H4 (cell line): ENCODE measurements around the gene CCDC71L. TPM values are rescaled to one million over a fixed set of nuclear protein-coding genes. Genes with fewer than 3 reads are reported as not detected.
A peak's percentile ranks its signal among the peaks of the same experiment; 100 is the strongest.
"Not testable (repeated sequence)": the region's sequence is repeated elsewhere in the genome, so short reads cannot be mapped to it uniquely, and the experiment has no call there.

Experiments
- DNase-seq: peaks from one replicate; pipeline ENCODE4 v3.0.0-alpha.2; 2015; ENCODE audit warnings: low spot score
- total RNA-seq: library from RNA; depleted of rRNA; stranded (reverse); fragments of >200 nt; shearing (Covaris generic); gene quantifications from 2 replicates; pipeline ENCODE4 v1.2.3, GENCODE V29; 2014; rRNA removed

CCDC71L gene
- 22.2 and 26.6 TPM in 2 replicates for total RNA-seq

DNA sequence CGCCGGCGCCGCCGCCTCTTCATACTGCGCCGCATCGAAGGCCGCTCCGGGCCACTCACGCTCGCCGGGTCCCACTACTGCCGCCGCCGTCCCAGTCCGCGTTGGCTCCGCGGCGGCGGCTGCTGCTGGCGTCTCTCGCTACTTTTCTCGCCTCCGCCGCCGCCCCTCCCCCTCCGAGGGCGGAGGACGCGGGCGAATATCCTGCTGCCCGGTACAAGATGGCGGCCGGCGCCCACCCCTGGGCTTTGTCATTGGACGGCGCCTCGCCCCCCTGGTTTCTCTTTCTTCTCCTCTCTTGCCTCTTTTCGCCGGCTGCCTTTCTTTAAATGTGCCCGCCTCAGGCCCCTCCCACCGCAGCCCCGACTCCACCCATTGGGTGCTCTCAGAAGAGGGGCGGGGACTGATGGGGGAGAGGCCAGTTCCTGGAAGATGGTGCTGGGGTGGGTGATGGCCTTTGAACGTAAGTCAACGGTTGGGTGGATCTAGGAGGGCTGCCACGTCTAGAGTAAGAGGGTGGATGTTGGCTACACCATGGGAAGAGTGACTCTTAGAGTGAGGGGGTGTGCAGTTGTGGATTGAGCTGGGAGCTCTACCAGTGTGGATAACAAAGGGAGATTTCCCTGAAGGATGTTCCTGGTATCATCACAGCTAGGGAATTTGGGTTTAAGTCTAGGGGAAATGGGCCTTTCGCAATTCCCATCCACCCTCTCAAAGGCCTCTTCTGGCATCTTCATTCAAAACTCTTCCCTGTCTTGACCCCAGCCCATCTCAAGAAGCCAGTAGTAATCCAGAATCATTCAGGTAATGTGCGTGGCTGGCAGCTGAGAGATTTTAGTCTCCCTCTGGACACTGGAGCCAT, at the start of gene CCDC71L:
Gene CCDC71L, minus strand, starts transcription at position 297 of the 859 bp plus-strand sequence. Its CDS starts 262 bp downstream, at position 35.
- DNase-seq = peak; percentile 95

DNA sequence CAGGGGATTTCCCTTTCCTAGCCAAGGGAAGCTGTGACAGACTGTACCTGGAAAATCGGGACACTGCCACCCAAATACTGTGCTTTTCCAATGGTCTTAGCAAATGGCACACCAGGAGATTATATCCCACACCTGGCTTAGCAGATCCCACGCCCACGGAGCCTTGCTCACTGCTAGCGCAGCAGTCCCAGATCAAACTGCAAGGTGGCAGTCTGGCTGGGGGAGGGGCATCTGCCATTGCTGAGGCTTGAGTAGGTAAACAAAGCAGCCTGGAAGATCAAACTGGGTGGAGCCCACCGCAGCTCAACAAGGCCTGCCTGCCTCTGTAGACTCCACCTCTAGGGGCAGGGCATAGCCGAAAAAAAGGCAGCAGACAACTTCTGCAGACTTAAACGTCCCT, 48.6 kb upstream of the CCDC71L start:
- not testable (repeated sequence) for DNase-seq

DNA sequence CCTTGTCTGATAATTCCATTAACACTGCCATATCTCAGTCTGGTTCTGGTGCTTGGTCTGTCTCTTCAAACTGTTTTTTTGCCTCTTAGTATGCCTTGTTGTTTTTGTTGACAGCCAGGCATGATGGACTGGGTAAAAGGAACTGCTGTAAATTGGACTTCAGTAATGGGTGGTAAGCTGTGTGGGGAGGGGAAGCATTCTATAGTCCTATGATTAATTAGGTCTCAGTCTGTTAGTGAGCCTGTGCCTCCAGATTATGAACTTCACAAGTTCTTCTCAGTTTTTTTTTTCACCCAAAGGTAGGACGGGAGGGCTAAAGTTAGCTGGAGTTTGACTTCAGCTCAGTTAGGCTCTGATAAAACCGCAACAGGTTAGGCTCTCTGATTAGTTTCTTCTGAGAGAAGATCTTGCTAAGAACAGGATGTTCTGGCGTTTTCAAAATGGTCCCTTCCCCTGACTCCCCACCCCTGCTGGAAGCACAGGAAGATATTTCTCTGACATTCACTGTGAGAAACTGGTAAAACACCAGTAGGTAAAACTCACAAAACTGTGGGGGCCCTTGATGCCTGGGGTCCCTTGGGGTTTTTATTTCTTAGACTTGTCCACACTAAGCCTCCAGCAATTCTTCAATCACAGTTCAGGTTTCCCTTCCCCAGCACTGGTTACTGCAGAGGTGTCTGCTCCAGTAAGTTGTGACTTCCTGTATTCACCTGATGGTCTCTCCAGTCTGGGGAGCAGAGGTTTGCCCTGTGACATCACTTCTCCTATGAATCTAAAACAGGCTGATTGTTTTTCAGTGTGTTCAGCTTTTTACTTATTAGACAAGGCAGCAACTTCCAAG, 43.3 kb upstream of the CCDC71L start:
- no peak for DNase-seq

DNA sequence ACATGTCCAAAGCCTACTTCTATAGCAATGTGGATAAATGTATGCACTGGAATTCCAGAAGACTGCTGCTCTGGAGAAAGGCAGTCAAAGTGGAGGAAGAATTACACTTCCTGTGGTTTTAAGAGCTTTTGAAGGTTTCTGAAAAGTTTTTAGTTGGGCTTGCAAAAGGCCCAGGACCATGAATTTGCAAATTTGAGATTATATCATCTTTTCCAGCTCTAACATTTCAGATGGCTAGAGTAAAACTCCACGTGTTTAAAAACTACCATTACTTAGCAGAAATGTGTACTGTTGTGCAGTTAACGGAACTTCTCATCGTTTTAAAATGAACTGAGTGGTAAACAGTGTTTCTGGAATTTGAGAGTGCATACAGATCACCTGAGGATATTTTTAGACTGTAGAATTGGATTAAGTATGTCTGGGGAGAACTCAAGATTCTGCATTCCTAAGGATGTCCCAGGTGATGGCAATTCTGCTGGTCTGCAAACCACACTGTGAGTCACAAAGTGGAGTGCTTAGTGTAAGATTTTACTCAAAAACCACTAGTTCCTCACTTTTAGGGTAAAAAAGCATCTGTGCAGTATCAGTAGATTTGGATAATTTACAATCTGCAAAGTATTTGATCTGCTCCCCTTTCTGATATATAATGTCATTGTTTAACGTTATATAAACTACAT, 32.9 kb upstream of the CCDC71L start:
- DNase-seq = no peak

DNA sequence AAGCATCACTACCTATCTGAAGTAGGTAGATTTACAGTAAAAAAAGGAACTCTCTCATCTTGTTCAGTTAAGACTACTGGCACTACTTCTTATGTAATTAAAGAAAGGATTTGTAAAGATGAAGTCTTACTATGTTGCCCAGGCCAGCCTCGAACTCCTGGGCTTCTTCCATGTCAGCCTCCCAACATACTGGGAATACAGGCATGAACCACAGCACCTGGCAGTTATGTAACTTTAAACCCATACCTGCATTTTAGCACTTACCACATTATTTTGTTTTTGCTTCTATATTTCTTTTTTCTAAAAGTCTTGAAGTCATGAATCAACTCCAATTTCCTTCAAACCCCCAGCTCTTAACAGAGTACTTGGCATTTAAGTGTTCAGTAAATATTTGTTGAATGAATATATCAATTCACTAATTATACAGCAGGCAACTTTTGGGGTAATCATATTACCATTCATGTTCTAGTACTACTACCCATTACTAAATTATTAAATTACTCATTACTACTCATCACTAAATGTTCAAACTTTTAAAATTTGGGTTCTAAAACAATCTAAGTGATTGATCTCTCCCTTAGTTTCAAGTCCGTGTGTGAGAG, 31.6 kb upstream of the CCDC71L start:
- DNase-seq = no peak

DNA sequence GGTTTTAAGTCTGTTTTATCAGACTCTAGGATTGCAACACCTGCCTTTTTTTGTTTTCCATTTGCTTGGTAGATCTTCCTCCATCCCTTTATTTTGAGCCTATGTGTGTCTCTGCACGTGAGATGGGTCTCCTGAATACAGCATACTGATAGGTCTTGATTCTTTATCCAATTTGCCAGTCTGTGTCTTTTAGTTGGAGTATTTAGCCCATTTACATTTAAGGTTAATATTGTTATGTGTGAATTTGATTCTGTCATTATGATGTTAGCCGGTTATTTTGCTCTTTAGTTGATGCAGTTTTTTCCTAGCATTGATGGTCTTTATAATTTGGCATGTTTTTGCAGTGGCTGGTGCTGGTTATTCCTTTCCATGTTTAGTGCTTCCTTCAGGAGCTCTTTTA, 27.2 kb upstream of the CCDC71L start:
- not testable (repeated sequence) for DNase-seq

DNA sequence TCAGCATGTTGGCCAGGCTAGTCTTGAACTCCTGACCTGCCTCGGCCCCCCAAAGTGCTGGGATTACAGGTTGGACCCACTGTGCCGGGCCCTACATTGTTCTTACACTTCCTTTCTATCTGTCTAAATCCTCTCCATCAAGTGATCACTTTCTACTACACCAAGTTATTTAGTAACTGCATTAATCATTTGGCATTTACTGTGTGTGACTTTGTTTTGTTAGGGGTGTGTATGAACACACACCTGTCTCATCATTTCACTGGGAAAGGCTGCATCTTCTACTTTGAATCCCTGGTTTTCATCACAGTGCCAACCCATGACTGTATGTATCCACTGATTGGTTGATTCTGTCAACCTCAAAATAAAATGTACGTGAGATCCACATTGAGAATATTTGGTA, 23.0 kb upstream of the CCDC71L start:
- no peak for DNase-seq

DNA sequence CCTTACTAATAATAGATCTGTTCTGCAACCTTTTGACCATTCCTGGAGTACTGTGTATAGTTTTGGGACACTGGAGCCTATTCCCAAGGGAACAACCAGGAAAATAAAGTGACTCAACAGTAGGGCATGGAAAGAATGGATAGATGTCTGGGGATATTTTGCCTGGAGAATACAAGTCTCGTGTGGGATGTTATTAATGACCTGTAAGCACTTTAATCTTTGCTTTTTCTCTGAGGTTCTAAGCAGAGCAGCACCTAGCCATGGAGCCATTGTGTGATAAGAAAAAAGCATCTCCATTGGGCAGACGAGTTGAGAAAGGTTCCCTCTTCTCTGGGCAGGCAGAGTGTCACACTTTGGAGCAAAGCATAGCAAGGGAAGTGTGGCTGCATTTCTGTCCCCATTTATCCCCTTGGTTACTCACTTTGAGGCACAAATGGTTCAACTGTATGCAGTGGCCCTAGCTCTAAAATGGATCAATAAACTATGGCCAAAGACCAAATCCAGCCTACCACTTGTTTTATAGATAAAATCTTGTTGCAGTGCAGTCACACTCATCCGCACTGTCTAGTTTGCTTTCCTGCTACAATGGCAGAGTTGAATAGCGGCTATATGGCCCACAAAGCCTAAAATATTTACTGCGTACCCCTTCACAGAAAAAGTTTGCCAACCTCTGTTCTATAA, 21.0 kb upstream of the CCDC71L start:
- peak; percentile 21 for DNase-seq

DNA sequence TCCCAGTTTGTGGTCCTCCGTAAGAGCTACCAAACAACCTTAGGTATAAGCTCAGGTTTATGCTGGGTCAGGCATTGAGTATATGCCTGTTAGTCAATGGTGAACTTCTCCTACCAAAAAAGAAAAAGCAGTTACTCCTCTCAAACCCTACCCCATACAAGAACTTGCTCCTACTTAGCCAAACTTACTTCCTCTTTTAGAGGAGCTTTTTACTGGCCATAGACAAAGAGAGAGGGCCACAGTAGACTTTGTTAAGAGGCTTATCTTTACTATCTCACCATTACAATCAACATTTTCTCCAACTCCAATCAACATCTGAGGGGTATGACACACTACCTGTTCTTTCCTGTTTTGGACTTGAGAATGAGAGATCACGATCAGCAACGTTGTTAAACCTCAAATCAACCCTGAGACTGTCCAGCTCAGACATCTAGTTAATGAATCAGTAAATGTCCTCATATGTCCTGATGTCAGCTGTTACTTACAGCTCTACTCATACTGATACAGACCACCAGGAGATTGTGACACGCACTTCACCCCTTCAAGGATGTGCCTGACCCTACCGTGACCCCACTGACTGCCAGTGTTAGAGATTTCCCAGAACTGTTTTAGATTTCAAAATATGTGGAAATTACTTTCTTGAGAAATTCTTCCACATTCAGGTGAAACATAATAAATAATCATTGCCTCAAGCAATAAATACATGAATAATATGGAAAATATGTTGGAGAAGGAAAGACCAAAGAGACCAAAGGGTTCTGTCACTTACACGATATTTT, 18.4 kb upstream of the CCDC71L start:
- peak; percentile 23 for DNase-seq

DNA sequence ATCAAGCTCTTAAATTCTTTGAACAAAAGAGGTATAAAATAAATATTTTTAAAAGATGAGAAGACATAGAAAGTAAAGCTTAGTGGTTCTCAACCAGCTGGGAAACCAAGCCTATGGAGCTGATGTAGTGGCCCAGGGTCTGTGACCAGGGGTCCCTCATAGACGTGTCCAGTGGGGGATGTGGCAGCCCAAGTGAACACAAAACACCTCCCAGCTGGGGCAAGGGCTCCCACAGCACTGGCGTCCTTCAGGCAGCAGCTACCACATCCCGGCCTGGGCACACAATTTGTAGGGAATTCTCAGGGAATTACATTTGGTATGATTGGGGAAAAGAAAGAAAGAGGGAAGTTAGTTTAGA, 17.8 kb upstream of the CCDC71L start:
- DNase-seq = no peak

DNA sequence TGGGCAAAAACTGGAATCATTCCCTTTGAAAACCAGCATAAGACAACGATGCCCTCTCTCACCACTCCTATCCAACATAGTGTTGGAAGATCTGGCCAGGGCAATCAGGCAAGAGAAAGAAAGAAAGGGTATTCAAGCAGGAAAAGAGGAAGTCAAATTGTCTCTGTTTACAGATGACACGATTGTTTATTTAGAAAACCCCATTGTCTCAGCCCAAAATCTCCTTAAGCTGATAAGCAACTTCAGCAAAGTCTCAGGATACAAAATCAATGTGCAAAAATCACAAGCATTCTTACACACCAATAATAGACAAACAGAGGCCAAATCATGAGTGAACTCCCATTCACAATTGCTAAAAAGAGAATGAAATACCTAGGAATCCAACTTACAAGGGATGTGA, 15.5 kb upstream of the CCDC71L start:
- DNase-seq = not testable (repeated sequence)

DNA sequence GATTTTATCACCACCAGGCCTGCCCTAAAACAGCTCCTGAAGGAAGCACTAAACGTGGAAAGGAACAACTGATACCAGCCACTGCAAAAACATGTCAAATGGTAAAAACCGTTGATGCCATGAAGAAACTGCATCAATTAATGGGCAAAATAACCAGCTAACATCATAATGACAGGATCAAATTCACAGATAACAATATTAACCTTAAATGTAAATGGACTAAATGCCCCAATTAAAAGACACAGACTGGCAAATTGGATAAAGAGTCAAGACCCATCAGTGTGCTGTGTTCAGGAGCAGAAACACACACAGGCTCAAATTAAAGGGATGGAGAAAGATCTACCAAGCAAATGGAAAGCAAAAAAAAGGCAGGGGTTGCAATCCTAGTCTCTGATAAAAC, 12.7 kb upstream of the CCDC71L start:
- DNase-seq = not testable (repeated sequence)

DNA sequence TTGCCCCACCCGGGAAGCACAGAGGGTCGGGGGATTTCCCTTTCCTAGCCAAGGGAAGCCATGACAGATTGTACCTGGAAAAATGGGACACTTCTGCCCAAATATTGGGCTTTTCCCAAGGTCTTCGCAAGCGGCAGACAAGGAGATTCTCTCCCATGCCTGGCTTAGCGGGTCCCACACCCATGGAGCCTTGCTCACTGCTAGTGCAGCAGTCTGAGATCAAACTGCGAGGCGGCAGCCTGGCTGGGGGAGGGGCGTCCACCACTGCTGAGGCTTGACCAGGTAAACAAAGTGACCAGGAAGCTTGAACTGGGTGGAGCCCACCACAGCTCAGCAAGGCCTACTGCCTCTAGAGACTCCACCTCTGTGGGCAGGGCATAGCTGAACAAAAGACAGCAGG, 11.0 kb upstream of the CCDC71L start:
- DNase-seq = not testable (repeated sequence)

DNA sequence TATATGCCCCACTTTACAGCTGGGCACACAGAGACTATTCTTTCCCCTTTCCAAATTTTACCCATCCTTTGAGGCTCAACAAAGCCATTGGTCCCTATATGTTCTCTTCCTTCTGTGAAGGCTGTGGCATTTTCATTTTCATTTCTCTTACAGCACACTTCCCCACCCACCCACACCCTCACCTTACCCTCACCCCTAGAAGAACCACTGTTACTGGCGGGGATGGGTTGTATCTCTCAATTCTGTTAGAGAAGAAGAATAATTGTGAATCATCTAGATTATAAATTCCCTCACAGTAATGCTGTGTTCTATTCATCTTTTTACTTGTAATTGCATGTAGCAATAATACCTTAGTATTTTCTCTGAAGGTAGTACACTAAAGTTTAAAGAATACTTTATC, 10.2 kb upstream of the CCDC71L start:
- no peak for DNase-seq

DNA sequence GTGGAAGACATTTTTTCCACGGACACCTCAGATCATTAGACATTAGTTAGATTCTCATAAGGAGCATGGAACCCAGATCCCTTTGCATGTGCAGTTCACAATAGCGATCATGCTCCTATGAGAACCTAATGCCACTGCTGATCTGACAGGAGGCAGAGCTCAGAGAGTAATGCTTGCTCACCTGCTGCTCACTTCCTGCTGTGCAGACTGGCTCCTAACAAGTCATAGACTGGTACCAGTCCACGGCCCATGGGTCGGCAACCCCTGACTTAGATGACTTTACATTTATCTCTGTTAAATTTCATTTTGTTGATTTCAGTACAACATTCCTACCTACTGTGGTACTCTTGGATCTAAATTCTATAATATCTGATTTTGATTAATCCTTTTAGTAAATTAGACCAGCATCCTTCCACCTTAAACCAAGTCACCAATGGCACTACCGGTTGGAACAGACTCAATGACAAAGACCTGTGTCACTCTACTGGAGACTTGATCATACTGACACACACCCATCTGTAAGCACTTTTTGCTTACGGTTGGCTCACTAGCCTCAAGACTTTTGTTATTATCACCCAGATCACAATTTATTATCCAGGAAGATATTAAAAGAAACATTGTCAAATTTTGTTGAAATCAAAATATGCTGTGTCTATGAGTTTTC, 8.0 kb upstream of the CCDC71L start:
- DNase-seq = no peak

DNA sequence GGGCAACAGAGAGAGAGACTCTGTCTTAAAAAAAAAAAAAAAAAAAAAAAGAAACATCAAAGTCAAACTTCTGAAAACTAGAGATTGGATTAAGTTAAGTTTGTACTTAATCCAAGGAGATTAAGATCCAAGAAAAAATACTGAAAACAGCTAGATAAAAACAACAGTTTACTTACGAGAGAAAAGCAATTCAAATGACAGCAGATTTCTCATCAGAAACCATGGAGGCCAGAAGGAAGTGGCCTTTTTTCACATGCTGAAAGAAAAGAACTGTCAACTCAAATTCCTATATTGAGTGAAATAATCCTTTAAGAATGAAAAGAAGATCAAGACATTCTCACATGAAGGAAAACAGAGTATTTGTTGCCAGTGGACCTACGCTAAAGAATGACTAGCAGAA, 5.4 kb upstream of the CCDC71L start:
- DNase-seq = no peak

DNA sequence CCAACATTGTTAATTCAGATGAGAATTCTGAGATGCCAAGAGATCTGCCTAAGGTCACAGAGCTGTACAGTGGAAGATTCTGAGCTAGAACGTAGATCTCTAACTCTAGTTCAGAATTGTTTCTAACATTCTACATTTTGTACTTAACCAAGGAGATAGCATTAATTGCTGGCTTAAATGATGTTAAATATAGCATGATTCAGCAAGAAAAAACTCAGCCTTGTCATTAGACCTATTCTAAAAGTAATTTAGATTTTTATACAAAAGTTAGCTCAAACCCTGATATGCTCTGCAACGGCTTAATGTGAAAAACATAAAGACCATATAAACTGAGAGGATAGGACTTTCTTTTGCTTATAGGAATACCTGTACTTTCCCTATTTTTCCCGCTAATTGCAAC, 3.4 kb upstream of the CCDC71L start:
- no peak for DNase-seq

DNA sequence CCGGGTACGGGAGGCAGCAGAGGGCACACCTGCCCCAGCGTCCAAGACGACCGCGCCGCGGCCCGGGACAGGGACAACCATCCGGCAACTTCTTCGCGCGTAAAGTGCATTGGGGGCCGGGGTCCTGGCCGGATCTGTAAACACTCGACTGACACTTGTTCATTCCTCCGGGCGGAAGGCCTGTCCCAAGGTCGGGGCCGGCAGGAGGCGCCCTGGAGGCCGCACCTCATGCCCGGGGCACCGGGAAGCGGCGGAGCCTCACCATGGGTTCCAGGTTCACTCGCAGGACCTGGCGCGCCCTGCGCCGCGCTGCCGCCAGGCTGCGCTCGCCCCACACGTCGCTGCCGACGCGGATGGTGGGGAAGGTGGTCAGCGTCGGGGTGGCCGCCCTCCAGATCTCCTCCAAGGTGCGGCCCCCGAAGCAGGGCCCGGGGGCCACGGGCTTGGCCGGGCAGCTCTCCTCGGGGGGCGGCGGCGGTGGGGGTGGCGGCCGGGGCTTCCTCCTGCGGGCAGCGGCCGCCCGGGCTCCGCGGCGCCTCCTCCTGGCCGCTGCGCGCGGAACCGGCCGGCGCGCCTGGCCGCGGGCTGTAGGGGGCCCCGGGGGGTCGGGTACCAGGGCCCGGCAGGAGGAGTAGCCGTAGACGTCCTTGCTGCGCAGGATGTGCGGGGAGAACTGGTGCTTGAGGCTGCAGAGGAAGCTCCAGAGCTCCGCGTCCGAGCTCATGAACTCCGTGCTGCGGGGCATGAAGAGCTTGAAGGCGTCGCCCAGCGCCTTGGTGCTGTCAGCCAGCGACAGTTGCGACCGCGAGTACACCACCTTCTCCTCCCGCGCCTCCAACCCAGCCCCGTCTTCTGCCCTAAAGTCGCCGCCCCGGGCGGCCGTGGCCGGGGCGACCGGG, 746 bp downstream of the CCDC71L start:
- peak; percentile 74 for DNase-seq
